HG02840 (cell line): ENCODE data around the gene SCGB1A1.

ENCODE experiments used
- ATAC-seq: cut with Tn5 transposase; IDR thresholded peaks from one replicate; pipeline ENCODE4 v1.9.1; 2021; ENCODE audit warnings: mild to moderate bottlenecking, moderate library complexity, moderate number of reproducible peaks; ENCODE audit not compliant: unreplicated experiment, low FRiP score

SCGB1A1 gene

GRCh38 chr11:62472063-62472884 lies 53.4 kb downstream of the SCGB1A1 start:
- no peak for ATAC-seq
